Measurements from ENCODE around the gene ARHGEF19. TPM values are rescaled to one million over a fixed set of nuclear protein-coding genes. Genes with fewer than 3 reads are reported as not detected.

ARHGEF19 gene
- total and polyA plus RNA-seq, 9 of the 15 experiments (the other 6 are each of a cell fraction or from before 2014, with no cell fraction given): 0.73 to 21.0 (median 5.2) TPM

DNA sequence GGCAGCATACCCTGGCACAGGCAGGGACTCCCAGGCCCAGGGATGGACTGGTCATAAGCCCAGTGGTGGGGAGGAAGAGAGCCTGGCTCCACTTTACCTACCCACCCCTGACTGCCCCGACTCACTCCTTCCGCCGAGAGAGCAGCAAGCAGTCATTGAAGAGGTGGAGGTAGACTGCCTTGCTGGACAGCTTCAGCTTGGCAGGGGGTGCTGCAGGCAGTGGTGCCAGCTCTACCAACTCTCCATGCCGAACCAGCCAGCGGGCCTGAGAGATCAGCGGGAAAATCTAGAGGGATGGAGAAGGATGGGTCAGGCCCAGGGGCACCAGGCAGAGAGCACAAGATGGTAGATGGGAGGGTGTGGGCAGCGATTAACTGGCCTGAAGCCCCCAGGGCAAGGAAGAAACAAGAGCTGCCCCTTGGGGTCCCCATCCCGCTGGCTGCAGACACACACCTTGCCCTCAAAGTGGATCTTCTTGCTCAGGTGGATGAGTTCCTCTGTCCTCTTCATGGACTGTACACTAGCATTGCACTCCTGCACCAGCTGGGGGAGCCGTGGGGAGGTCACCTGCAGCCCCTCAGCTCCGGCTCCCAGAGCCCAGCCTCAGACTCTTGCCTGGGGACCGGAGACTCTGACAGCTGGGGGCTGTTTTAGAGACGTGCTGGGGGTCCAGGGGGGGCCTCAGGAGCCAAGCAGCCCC lies 7.7 kb downstream of the ARHGEF19 start (continued):
- TF ChIP-seq USF1 (CRISPR knock-in tag; IDR thresholded peaks at IDR 0.05) (0 out of 2 replicates have a peak, but pooled peaks have one; percentile 35), CHCHD3 (CRISPR knock-in tag; IDR thresholded peaks at IDR 0.05) (no peak), HMGXB4 (CRISPR knock-in tag; IDR thresholded peaks at IDR 0.05) (no peak), ZSCAN29 (IDR thresholded peaks at IDR 0.05) (no peak), POLR2AphosphoS5 (IDR thresholded peaks at IDR 0.05; ENCODE audit: control insufficient read depth, insufficient read depth, low read depth, low read length) (no peak), CBX5 (IDR thresholded peaks at IDR 0.05; ENCODE audit: borderline replicate concordance, low read depth) (no peak), CCNT2 (IDR thresholded peaks at IDR 0.05; ENCODE audit: borderline replicate concordance, extremely low read depth, insufficient read length, low read depth, low read length) (no peak), ZNF174 (CRISPR knock-in tag; IDR thresholded peaks at IDR 0.05) (no peak), KLF16 (IDR thresholded peaks at IDR 0.05) (no peak), NFRKB (IDR thresholded peaks at IDR 0.05; ENCODE audit: low read depth) (no peak), PRDM10 (IDR thresholded peaks at IDR 0.05; ENCODE audit: partially characterized antibody) (no peak), SP1 (CRISPR knock-in tag; IDR thresholded peaks at IDR 0.05) (no peak), MAFK (IDR thresholded peaks at IDR 0.05; ENCODE audit: low read length) (no peak), ARID3A (IDR thresholded peaks at IDR 0.05; ENCODE audit: borderline replicate concordance, low read depth, low read length) (no peak), AFF1 (IDR thresholded peaks at IDR 0.05; ENCODE audit: low read depth in 1 of 2, partially characterized antibody in 2 of 2) (no peak), PRMT5 (CRISPR knock-in tag; IDR thresholded peaks at IDR 0.05) (no peak)

Data from K562 (cell line).